ENCODE data around the gene PELI1.
"Not testable (repeated sequence)": the region's sequence is repeated elsewhere in the genome, so short reads cannot be mapped to it uniquely, and the experiment has no call there.

Gene PELI1

DNA sequence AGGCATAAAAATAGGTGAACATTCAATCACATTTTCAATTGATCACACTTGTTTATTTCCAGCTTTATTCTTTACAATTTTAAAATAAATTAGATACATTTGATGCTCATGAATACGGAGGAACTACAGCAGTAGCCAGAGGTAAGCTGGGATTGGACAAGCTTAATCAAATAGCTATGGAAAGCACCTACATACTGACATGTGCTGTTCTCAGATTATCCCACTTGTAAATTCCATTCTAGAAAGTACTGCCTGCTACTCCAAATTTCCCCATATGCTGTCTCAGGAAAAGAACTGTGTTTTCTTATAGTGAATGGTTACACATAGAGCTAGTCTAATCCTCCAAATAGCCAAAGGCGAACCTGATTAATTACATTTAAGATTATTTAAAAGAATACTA is 24.2 kb downstream of the PELI1 start:
- DNase-seq, result no peak

DNA sequence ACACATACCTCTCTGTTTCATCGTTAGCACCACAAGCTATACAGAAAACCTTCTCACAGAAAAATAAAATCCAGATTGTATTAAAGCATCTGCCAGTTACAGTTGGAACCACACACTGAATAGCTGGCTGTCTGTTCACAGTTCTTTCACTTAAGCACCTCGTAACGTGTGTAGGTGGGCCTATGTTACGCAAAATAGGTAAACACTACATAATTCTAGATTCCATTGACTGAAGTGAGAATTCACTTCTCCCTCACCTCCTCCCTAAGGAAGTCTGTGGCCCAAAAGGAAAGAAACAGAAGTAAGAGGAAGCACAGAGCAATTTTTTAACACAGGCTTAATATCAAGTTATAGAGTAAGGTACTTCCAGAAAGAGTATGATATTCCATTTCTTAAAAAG is 24.9 kb downstream of the PELI1 start:
- no peak for DNase-seq

DNA sequence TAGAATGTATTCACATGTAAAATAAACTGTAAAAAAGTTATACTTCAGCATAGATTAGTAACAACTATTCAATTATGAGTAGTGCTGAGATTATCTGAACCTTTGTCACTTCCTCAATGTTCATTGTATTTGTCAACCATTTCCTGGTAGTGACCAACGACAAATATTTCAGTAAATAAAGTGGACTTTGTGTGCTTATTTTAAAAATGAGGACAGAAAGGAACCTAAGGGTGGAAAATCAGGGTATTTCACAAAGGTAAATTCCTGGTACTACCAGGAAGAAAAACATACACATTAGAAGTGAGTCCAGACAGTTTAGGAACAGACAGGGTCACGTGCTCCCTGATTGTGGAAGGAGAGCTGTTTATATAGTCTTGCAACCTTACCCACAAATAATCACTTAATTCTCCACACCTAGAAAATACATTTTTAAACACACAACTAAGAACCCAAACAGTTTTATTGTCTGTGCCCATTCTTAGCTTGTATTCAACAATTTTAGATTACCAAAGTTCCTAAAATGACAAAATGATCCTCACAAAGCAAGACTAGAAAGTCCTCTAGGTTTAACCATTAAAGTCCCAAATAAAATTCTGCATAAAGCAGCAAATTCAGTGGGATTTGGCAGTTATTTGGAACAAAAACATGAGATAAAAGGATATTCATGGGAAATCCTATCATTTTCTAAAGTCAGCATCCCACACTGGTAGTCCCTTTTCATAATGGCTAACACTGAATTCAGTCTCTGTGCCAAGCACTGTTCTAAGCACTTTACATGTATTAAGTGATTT is 28.2 kb downstream of the PELI1 start:
- DNase-seq, result no peak

DNA sequence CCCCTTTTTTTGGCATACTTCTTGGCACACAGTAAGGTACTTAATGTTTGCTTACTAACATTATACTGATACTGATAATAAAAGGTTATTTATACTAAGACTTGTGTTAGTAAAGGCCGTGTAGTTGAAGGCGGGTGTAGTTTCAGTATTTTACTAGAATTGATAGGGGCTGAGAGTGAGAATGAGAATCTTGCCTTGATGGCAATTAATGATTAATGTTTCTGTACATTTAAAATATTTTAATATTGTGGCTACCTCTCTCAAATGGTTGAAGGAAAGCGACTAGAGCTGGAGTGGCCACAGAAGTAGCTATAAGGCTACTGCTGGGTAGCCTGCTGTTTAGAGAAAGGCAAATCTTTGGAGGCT is 29.3 kb downstream of the PELI1 start:
- no peak for DNase-seq

DNA sequence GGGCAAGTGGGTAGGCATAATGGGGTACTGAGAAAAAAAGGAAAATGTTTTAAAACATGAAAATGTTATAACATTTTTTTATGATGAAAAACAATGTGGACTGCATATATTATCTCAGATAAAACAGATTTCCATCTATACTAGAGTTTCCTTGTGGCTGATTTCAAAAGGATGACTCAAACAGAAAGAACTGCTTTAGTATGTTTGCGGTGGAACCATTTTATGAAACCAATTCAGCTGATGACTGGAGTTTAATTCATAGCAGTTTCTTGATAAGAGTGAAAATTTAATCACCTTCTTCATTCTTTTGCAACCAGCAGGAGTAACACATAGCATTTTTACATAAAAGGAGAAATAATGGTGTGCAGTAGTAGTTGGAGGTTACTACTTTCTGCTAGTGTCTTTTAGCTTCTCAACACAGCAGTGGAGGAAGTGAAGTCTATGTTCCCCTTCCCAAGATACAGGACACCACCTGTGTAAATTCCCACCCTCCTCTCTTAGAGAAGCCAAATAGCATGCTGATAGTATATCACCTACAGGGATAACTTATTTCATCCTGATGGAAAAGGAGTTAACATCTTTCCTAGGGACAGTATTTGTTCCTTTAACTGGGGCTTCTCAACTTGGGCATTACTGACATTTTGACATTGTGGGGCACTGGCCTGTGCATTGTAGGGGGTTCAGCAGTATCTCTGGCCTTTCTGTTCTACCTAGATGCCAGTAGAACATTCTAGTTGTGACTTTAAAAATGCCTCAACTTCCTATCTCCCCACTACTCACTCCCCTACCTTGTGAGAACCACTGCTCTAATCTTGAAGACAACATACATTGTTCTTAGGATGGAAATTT is 29.9 kb downstream of the PELI1 start:
- no peak for DNase-seq

DNA sequence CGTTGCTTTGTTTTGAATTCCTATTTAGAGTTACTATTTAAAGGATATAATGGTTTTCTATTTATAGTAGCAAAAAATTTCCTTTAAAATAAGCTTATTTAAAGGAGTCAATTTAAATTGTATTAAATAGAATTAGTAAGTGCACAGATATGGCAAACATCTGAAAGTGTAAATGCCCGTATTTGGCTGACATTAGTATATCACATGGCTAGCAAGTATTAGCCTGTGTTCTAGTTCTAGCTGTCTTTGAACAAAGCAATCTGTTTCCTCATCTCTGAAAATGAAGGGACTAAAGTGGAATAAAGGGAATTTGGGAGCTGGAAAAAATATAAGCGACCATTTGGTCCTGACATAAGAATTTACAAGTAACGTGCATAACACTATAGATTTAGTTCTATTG is 32.2 kb downstream of the PELI1 start:
- DNase-seq, result no peak

DNA sequence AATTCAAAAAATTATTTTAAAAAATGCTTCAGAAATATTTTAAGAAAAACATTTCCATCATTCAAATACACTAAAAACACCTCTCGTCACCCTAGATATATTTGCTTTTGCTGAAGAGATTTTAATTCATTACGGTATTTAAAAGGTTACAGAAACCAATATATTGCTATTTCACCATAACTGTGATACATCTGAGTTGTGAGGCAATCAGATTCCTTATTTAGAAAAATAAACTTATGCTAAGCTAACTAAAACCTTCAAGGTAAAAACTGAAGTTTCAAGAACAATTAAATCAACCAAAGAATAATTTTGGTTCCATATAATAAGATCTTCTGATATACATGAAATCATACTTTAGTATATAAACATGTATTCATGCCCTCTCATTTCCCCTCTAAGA is 32.8 kb downstream of the PELI1 start:
- DNase-seq, result no peak

DNA sequence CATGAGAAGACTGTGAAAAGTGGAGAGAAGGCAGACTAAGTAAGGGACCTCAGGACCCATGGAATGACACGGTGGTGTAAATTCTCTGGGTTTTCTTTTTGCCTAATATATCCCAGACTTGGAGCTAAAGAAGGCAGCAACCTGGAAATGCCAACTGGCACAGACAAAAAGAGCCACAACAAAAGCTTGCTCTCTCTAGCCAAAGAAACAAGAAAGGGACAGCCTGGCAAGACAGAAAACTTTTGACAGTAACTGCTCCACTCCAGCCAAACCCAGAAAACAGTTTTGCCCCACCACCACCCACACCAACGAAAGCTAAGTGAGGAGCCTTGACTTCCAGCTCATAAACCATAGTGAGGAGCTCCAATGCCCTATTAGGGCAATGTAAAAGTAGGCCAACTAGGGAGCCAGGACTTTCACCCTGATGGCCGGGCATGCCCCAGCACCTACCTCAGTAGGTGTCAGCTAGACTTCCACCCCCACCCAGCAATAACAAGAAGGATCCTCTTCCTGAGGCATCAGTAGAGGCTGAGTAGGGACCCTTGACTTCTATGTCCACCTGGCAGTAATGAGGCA is 35.5 kb downstream of the PELI1 start:
- DNase-seq, result peak; percentile 17 to 23

DNA sequence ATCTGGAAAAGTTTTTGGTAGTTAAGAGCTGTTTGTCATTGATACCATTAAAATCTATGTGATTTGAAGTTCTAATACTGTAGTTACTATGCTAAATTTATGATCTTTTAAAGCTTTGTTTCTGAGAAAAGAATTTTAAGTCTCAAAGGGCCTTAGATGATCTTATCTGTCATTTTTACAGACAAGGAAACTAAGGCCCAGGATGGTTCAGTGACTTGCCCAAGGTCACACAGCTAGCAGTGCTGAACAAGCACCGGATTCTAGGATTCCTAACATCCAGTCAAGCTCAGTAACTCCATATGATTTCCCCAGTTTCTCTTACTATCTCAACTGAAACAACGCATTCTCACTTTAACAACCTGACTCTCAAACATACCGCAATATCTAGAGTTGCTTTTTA is 37.7 kb downstream of the PELI1 start:
- DNase-seq, result no peak

DNA sequence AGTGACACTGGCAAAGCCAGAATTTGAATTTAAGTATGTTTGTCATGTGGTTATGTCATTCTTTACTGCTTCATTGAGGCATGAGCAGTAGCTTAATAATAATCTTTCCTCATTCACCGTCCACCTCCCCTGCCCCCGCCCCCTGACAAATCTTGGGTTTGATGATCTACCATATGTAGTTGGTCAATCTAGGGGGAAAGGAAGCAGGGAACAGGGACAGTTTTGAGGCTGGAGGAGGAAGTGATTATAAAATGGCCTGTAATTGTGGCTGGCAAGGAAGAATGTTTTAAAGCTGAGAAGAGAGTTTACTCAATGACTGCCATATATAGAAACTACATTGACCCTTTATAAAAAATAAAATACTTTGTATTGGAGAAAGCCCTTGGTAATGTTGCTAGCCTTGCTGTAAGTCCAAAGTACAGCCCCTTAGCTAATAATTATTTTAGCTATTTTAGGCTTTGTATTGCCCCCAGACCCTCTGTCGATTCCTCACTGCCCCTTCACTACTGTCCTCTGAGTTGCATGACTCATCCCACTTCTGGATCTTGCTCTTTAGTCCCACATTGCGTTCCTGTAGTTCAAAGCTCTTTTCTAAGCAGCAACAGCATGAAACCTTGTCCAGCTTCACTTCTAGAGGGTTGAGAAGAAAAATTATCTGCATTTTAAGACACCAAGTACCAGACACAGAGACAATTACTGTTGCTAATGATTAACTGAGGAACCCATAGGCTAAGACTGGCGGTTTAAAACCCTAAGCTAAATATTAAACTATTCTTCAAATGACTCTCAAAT is 38.4 kb downstream of the PELI1 start:
- DNase-seq, result no peak

DNA sequence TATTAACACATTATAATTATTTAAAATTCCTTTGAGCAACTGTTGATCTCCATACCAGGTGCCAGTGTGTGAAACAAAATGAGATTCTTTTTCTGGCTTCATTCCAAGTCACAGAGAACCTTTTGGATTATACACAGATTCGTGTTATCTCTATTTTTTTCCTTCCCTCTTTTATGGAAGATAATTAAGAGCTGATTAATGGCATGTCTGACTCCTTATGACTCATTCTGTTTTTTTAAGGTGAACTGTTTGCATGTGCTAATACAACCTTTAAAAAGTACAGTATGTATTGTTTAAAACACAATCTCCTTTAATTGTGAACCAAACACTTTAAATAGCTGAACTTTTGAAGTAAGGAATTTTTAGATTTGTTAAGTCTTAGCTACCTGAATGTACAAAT is 39.3 kb downstream of the PELI1 start:
- DNase-seq, result no peak

DNA sequence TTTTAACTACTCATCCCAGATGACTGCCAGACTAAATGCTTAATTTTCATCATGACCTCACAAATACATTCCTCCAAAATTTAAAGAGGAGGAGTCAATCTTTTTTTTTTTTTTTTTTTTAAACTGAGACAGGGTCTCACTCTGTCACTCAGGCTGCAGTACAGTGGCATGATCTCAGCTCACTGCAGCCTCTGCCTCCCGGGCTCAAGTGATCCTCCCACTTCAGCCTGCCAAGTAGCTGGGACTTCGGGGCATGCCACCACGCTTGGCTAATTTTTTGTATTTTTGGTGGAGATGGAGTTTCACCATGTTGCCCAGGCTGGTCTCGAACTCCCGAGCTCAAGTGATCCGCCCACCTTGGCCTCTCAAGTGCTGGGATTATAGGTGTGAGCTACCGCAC is 41.5 kb downstream of the PELI1 start:
- not testable (repeated sequence) for DNase-seq

DNA sequence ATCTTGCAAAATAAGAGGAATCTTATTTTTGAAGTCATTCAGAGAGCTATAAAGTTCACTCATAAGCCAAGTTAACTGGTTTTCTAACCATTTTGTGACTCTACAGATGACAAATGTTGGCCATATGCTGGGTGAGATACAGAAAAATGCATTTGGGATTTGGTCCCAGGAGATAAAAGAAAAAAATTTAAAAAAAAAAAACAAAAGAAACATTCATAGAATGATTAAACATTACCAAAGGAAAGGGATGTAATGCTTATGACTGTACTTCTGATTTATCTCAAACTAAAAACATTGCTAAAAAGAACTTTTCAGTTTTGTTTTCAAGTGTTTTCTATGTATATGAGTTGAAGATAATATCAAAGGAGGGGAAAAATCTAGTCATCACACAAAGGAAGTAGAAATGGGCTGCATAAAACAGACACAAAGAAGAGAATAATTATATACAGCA is 43.1 kb downstream of the PELI1 start:
- DNase-seq, result no peak

DNA sequence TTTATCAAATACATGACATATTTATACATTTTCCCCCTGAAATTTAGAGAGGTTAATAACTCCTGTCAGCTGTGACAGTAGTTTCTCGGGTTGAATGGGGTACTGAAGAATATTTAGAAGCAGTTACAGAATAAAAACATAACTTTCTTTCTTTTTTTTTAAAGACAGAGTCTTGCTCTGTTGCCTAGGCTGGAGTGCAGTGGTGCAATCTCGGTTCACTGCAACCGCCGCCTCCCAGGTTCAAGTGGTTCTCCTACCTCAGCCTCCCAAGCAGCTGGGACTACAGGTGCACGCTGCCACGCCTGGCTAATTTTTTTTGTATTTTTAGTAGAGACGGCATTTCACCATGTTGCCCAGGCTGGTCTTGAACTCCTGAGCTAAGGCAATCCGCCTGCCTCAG is 43.6 kb downstream of the PELI1 start:
- DNase-seq, result not testable (repeated sequence)

DNA sequence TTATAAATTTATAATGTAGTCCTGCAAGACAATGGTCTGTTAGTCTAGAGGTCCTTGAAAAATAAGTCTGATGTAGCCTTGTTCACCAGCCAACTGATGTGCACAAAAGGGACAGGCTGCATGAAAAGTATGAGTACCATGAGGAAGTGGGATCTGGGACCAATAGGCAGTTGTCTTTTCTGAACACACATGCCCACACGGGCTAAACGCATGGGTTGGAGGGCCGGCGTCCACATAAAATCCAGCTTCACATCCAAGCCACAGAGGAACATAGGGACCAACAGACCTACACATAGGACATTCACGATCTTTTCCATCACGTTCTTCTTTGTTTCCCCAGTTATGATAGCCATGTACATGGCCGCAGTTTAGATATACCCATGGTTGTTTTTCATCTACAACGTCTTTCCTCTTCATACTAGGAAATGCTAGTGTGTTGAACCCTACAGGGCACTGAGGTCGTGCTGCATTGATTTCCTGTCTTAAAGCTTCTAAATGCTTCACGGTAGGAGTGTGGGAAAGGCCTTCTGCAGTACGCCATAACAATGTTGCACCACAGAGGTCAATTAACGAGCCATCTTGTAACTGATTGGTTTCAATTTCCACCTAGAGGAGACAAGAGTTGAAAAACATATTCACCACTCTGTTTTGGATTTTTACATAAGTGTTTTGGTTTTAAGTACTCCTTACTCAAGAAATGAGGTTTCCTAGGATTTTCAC is 49.4 kb downstream of the PELI1 start:
- DNase-seq, result no peak

DNA sequence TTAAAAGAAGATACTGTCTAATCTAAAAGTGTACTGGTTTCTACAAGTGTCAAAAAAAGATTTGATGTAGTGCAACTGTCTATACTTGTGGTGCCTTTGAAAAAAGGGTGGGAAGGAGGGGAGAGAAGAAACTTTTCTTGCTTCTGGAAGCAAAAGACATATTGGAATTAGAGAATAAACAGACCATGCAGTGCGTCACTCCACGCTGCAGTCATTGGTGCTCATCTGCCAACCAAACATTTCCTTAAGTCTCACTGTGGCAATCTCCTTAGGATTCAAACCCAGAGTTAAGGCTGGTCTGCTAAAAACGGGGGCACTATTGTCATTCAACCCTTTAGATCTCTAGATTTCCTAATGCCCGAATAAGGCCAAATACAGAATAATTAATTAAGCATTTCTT is 50.9 kb downstream of the PELI1 start:
- no peak for DNase-seq

DNA sequence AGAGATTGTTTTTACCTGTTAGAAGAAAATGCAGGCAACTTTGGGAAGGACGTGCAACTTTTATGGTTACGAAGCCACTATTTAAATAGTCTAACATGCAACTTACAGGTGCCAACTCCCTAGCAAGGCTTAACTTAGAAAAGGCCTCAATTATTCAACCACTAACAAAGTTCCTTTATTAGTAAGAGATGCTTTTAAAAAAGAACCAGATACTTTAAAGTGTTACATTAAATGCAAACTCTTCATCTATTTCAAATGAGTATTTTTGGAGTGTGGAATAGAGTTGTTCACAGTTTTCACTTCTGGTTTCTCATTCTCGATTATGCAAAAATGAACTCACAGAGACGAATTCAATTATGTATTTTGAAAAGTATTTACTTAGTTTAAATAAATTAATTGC is 51.7 kb downstream of the PELI1 start:
- no peak for DNase-seq

DNA sequence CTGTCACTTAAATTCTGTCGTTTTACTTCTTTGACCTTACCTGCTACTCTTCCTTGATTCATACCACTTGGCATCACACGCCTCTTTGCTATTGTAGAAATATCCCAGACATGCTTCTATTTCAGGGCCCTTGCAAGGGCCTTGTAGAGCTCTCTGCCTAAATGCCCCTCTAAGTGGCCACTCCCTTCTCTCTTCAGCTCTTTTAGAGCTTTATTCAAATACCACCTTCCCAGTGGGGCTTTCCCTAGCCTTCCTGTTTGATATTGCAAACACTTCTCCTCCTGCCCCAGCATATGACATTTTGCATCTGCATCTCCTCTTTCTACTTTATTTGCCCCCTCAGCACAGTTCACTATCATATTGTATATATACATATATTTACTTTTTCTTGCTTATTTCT is 54.0 kb downstream of the PELI1 start:
- DNase-seq, result no peak

DNA sequence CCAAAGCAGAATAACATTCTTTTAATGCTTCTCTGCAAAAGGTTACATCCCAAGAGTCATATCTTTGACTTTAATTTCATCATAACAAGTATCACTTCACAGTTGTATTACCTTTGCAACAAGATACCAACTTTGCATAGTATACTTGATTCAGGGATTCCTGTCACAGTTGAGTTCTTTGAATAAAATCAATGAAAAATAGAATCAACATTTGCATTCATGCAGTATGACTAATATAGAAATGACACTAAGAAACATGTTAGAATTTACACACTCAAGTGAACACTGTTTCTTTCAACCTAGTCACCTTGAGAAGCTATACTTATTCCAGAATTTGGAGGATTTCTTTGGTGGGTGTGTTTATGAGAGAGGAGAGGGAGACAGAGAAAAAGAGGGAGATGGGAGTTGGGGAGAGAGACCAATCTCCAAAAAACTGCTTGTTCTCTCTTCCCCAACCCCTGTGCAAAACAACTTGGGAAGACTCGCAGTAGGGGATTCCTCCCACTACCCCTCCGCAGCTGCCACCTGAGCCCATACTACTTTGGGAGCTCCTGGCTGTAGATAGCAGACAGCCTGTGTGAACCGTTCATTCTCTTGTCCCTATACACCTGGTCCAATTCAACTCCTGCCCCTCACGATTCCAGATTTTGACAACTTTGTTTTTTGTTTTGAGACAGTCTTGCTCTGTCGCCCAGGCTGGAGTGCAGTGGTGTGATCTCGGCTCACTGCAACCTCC is 57.7 kb downstream of the PELI1 start:
- no peak for DNase-seq

DNA sequence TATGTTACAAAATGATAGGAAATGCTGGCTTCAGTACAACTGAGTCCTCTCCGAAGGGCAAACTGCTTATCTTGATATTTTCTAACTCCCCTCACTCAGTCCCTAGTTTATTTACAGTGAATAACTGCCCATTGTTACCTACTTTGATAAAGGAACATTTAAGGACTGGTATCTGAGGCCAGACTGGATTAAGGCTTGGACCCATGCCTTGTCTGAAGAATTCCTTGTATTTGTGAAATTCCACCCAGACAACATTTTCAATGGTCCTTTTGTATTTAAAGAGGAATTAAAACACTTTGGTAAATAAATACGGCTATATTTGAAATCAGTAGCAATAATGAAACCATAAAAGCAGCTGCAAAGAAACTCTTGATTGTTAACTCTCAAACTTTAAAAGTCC is 58.3 kb downstream of the PELI1 start:
- no peak for DNase-seq

DNA sequence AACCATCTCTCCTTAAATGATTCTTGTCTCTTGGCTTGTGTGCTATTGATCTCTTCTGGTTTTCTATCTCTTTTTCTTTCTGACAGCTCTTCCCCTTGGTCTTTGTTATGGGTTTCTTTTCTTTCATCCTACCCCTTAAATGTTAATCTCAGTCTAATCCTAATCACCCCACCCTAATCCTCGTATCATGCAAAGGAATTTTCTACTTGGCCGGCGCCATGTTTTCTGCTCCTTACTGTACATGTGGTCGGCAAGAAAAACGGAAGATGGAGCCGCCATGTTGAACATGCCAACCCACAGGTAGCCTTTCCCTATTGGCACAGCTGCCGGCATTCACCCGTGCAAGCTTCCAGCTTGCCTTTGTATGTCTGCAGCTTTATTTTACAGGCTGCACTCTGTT is 63.2 kb downstream of the PELI1 start:
- DNase-seq, result no peak

DNA sequence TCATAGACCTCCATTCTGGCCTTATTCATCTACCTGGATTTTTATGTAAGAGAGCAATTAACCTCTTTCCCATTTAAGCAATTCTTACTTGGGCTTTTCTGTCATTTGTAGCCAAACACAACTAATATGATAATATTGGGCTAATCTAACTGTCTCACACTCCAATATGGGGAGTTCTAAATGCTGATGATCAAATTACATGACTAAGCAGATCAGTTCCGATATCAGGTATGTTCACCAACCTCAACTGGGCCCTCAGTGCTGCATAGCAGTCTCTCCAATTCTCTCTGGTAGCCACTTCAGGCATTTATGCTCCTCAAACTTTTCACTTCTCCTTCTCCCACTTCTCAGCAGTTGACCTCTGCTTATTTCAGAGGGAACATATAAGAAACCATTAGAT is 64.0 kb downstream of the PELI1 start:
- no peak for DNase-seq
